HG03060 (cell line): ENCODE data around the gene CENPP.

Experiments used
- ATAC-seq: cut with Tn5 transposase; IDR thresholded peaks from one replicate; pipeline ENCODE4 v1.9.1; 2021; ENCODE audit warnings: low read depth, moderate number of reproducible peaks; ENCODE audit not compliant: unreplicated experiment

CENPP gene

GRCh38 chr9:92527832-92528521 is 202.2 kb downstream of the CENPP start:
- ATAC-seq = no peak

GRCh38 chr9:92528522-92528849 is 202.7 kb downstream of the CENPP start:
- no peak for ATAC-seq

- no peak for ATAC-seq
Measured at GRCh38 chr9:92529124-92529523, 203.4 kb downstream of the CENPP start.

GRCh38 chr9:92530893-92531292 is 205.1 kb downstream of the CENPP start:
- ATAC-seq = no peak

GRCh38 chr9:92534204-92534603 is 208.5 kb downstream of the CENPP start:
- ATAC-seq = no peak

- no peak for ATAC-seq
Measured at GRCh38 chr9:92534674-92535073, 208.9 kb downstream of the CENPP start.

GRCh38 chr9:92535940-92536850 is 210.4 kb downstream of the CENPP start, which contains the start of gene ECM2:
ECM2 (minus strand) TSS chr9:92535990; CDS start chr9:92522866, 13,124 bp downstream.
- ATAC-seq = no peak

GRCh38 chr9:92538541-92538940 is 212.8 kb downstream of the CENPP start:
- no peak for ATAC-seq

GRCh38 chr9:92543972-92544371 is 218.2 kb downstream of the CENPP start:
- no peak for ATAC-seq

GRCh38 chr9:92545002-92545510 is 219.3 kb downstream of the CENPP start:
- ATAC-seq = no peak

- ATAC-seq = no peak
Measured at GRCh38 chr9:92547356-92547755, 221.6 kb downstream of the CENPP start.

- no peak for ATAC-seq
Measured at GRCh38 chr9:92550765-92551164, 225.0 kb downstream of the CENPP start.

GRCh38 chr9:92558612-92559374 is 233.0 kb downstream of the CENPP start:
- ATAC-seq = no peak

GRCh38 chr9:92561374-92562330 is 235.9 kb downstream of the CENPP start:
- no peak for ATAC-seq

GRCh38 chr9:92562461-92562967 is 236.8 kb downstream of the CENPP start:
- no peak for ATAC-seq

- no peak for ATAC-seq
Measured at GRCh38 chr9:92563116-92564100, 237.7 kb downstream of the CENPP start.

GRCh38 chr9:92564504-92564903 is 238.8 kb downstream of the CENPP start:
- ATAC-seq = no peak

GRCh38 chr9:92564982-92565381 is 239.2 kb downstream of the CENPP start:
- no peak for ATAC-seq
